Prostate gland (tissue), 2 donors: ENCODE results near the gene FOXP1. TPM values are rescaled to one million over a fixed set of nuclear protein-coding genes. Genes with fewer than 3 reads are reported as not detected.

Experiments used
- DNase-seq: peaks from one replicate; pipeline ENCODE4 v3.0.0-alpha.2; 2019; ENCODE audit warnings: low spot score
- H3K27ac ChIP-seq, 2 donors: fragments of 200-600 bp; sonication (generic); 2 replicates each; pipeline ENCODE4 v1.5.1; 2017 to 2019
- H3K27me3 ChIP-seq: fragments of 200-600 bp; sonication (generic); replicated peaks from 2 replicates; pipeline ENCODE4 v1.5.1; 2019; ENCODE audit not compliant: insufficient read depth
- H3K36me3 ChIP-seq, 2 donors: fragments of 200-600 bp; sonication (generic); 1 replicate in 1 of 2; 2 replicates in 1 of 2; pipeline versions ENCODE4 v1.5.1 to v1.8.1; 2017 to 2019
- H3K4me1 ChIP-seq: fragments of 200-600 bp; sonication (generic); replicated peaks from 2 replicates; pipeline ENCODE4 v1.5.1; 2019
- H3K4me3 ChIP-seq, 2 donors: fragments of 200-600 bp; sonication (generic); 2 replicates each; pipeline ENCODE4 v1.5.1; 2017 to 2019
- H3K9me3 ChIP-seq: fragments of 200-600 bp; sonication (generic); 2 replicates; pipeline ENCODE4 v1.5.1; 2017
- POLR2A ChIP-seq: fragments of 450-650 bp; IDR thresholded peaks from one replicate; pipeline ENCODE4 v1.6.1; 2016; ENCODE audit warnings: antibody characterized with exemption, mild to moderate bottlenecking
- POLR2AphosphoS5 ChIP-seq: sonication (generic); formaldehyde crosslinking; IDR thresholded peaks from one replicate; pipeline ENCODE4 v1.6.1; 2017; ENCODE audit warnings: antibody characterized with exemption
- WGBS: methylation state at CpG from one replicate; pipeline ENCODE4 v1.1.5; 2018; 5-methylcytosine and 5-hydroxymethylcytosine counted together
- intact Hi-C: fragments of 100-400 bp; cut with DNase I; formaldehyde crosslinking; loops from one replicate; pipeline ENCODE4 v1.14.2; 2022
- total RNA-seq, 2 donors: library from RNA; depleted of rRNA; stranded (reverse); fragments of >200 nt; gene quantifications; one replicate each; pipeline ENCODE4 v1.1.0, GENCODE V29; 2016
- TF ChIP-seq, protein P1 (sequence below), 4 experiments: fragments of 200-600 bp in 2 of 4; fragments of 450-650 bp in 2 of 4; sonication (generic) in 2 of 4; IDR thresholded peaks; 1 replicate in 3 of 4; 2 replicates in 1 of 4; pipeline ENCODE4 v1.5.1; 2016 to 2019; ENCODE audit warnings: antibody characterized with exemption in 4 of 4, mild to moderate bottlenecking in 2 of 4, moderate library complexity in 2 of 4

Gene FOXP1
- total RNA-seq, 2 donors from 2014 or later: 133 to 156 TPM

GRCh38 chr3:70943886-70944285 lies 639.6 kb downstream of the FOXP1 start:
- intact Hi-C loops: no loop called here
- H3K27ac ChIP-seq: no peak overlapping the region
- no peaks in the 10 kb centered on the region for H3K27me3 ChIP-seq
- no peak for TF ChIP-seq POLR2A
- TF ChIP-seq, protein P1, sequence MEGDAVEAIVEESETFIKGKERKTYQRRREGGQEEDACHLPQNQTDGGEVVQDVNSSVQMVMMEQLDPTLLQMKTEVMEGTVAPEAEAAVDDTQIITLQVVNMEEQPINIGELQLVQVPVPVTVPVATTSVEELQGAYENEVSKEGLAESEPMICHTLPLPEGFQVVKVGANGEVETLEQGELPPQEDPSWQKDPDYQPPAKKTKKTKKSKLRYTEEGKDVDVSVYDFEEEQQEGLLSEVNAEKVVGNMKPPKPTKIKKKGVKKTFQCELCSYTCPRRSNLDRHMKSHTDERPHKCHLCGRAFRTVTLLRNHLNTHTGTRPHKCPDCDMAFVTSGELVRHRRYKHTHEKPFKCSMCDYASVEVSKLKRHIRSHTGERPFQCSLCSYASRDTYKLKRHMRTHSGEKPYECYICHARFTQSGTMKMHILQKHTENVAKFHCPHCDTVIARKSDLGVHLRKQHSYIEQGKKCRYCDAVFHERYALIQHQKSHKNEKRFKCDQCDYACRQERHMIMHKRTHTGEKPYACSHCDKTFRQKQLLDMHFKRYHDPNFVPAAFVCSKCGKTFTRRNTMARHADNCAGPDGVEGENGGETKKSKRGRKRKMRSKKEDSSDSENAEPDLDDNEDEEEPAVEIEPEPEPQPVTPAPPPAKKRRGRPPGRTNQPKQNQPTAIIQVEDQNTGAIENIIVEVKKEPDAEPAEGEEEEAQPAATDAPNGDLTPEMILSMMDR (IDR thresholded peaks at IDR 0.05): no peak
- TF ChIP-seq POLR2AphosphoS5: no peak
- DNase-seq: no peak
- H3K4me1 ChIP-seq: no peaks in the 10 kb centered on the region
- WGBS: 86% methylated on average over 3 of the region's 3 CpGs
- no peaks in the 10 kb centered on the region for H3K9me3 ChIP-seq
- H3K4me3 ChIP-seq: no peak overlapping the region
- H3K36me3 ChIP-seq: no peaks in the 10 kb centered on the region

GRCh38 chr3:70933105-70933810 lies 650.3 kb downstream of the FOXP1 start:
- 64% methylated on average over 7 of the region's 7 CpGs for WGBS
- H3K36me3 ChIP-seq: no peaks in the 10 kb centered on the region
- TF ChIP-seq POLR2AphosphoS5: no peak
- TF ChIP-seq, protein P1 (IDR thresholded peaks at IDR 0.05): no peak
- no peak for TF ChIP-seq POLR2A

DNA sequence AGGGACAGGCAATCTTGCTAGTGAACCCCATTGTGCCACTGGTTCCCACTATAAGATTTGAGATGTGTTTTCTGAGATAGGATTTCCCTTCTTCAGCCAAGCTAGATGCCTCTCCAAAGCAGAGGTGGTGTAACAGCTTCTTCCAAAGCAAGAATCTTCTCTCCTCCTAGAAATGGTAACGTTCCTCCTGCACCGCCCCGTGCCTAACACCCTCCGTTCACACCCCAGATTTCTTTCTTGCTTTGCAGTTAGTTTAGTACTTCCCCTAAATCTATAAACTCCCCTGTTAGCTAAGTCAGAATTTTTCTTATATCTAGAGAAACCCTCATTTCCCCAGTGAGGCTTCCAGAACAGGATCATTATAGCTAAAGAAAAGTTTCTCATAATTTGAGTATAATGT lies 653.5 kb downstream of the FOXP1 start:
- Histone ChIP-seq H3K27me3 (no peaks in the 10 kb centered on the region), H3K4me3 (no peak overlapping the region), H3K9me3 (no peaks in the 10 kb centered on the region), H3K36me3 (no peaks in the 10 kb centered on the region), H3K4me1 (no peaks in the 10 kb centered on the region), H3K27ac (no peak overlapping the region)
- 97% methylated on average over 4 of the region's 4 CpGs for WGBS
- intact Hi-C loops: no loop called here
- no peak for TF ChIP-seq POLR2AphosphoS5
- TF ChIP-seq POLR2A: no peak
- TF ChIP-seq, protein P1 (IDR thresholded peaks at IDR 0.05): no peak
- no peak for DNase-seq

More at GRCh38 chr3:70933105-70933810, 650.3 kb downstream of the FOXP1 start:
- intact Hi-C loops: no loop called here
- Histone ChIP-seq H3K9me3 (no peaks in the 10 kb centered on the region), H3K4me1 (no peaks in the 10 kb centered on the region), H3K27me3 (no peaks in the 10 kb centered on the region), H3K27ac (no peak overlapping the region), H3K4me3 (no peak overlapping the region)
- DNase-seq: no peak

GRCh38 chr3:70927239-70927638 lies 656.3 kb downstream of the FOXP1 start:
- H3K27ac ChIP-seq: no peak overlapping the region
- H3K27me3 ChIP-seq: no peaks in the 10 kb centered on the region
- 91% methylated on average over 4 of the region's 4 CpGs for WGBS
- TF ChIP-seq, protein P1 (IDR thresholded peaks at IDR 0.05): no peak
- TF ChIP-seq POLR2A: no peak
- no peak for TF ChIP-seq POLR2AphosphoS5
- H3K9me3 ChIP-seq: no peaks in the 10 kb centered on the region
- DNase-seq: no peak
- H3K4me1 ChIP-seq: no peaks in the 10 kb centered on the region
- H3K4me3 ChIP-seq: no peak overlapping the region
- H3K36me3 ChIP-seq: no peaks in the 10 kb centered on the region
- intact Hi-C loops: no loop called here

DNA sequence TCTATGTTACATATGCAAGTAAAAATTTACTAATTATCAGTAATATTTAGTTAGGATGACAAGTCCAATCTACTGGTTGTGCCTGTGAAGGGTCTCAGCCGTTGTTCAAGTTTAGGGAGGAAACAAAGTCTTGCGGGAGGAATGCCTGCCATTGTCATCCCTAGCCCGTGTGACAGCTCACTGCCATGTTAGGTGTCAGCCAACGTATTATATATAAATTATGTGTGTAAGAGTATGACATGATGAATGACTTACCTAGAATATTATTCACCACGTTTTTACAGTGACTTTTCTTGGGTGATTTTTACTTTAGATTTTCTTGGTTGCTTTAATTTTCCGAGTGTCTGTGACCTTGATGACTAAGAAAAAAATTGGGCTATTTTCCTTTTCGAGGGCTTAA lies 656.7 kb downstream of the FOXP1 start:
- no peak overlapping the region for H3K4me3 ChIP-seq
- DNase-seq: no peak
- H3K9me3 ChIP-seq: no peaks in the 10 kb centered on the region
- intact Hi-C loops: no loop called here
- WGBS: 87% methylated on average over 7 of the region's 7 CpGs
- TF ChIP-seq, protein P1 (IDR thresholded peaks at IDR 0.05): no peak
- TF ChIP-seq POLR2A (no peak), POLR2AphosphoS5 (no peak)
- no peaks in the 10 kb centered on the region for H3K27me3 ChIP-seq
- no peak overlapping the region for H3K27ac ChIP-seq
- no peaks in the 10 kb centered on the region for H3K36me3 ChIP-seq
- H3K4me1 ChIP-seq: no peaks in the 10 kb centered on the region
